NCI-H1105 (cell line): Measurements from ENCODE around the gene SPTSSB.

ENCODE experiments used
- DNase-seq: peaks from one replicate; lab custom pipeline; 2025; lab: John Stamatoyannopoulos, UW

The SPTSSB gene

GRCh38 chr3:161339517-161340500 is 31.5 kb downstream of the SPTSSB start:
- no peak for DNase-seq

- DNase-seq = no peak
Measured at GRCh38 chr3:161337311-161337710, 34.0 kb downstream of the SPTSSB start.

GRCh38 chr3:161336661-161337060 is 34.7 kb downstream of the SPTSSB start:
- DNase-seq = no peak

- no peak for DNase-seq
Measured at GRCh38 chr3:161333696-161334095, 37.6 kb downstream of the SPTSSB start.

GRCh38 chr3:161332792-161333191 is 38.5 kb downstream of the SPTSSB start:
- DNase-seq = no peak

- no peak for DNase-seq
Measured at GRCh38 chr3:161325059-161325458, 46.3 kb downstream of the SPTSSB start.

- no peak for DNase-seq
Measured at GRCh38 chr3:161323926-161324621, 47.2 kb downstream of the SPTSSB start.

- DNase-seq = no peak
Measured at GRCh38 chr3:161322781-161323568, 48.3 kb downstream of the SPTSSB start.

GRCh38 chr3:161320837-161321236 is 50.5 kb downstream of the SPTSSB start:
- no peak for DNase-seq

- no peak for DNase-seq
Measured at GRCh38 chr3:161319867-161320266, 51.5 kb downstream of the SPTSSB start.

- no peak for DNase-seq
Measured at GRCh38 chr3:161317077-161317476, 54.2 kb downstream of the SPTSSB start.

- no peak for DNase-seq
Measured at GRCh38 chr3:161316006-161316689, 55.2 kb downstream of the SPTSSB start.

GRCh38 chr3:161314836-161315395 is 56.4 kb downstream of the SPTSSB start:
- no peak for DNase-seq

GRCh38 chr3:161310649-161311423 is 60.5 kb downstream of the SPTSSB start:
- no peak for DNase-seq

- DNase-seq = no peak
Measured at GRCh38 chr3:161305095-161305991, 66.0 kb downstream of the SPTSSB start.

- DNase-seq = no peak
Measured at GRCh38 chr3:161296814-161297213, 74.5 kb downstream of the SPTSSB start.

- DNase-seq = no peak
Measured at GRCh38 chr3:161295325-161295724, 76.0 kb downstream of the SPTSSB start.
